HepG2 (cell line): ENCODE measurements around the gene CAND2. TPM values are rescaled to one million over a fixed set of nuclear protein-coding genes. Genes with fewer than 3 reads are reported as not detected.

ENCODE experiments used
- ATAC-seq: fragments of 200-7000 bp; cut with Tn5 transposase; 3 replicates; pipeline ENCODE4 v1.9.1; 2020; ENCODE audit warnings: mild to moderate bottlenecking, moderate library complexity
- BruUV-seq: library from RNA; stranded (reverse); fragments of 400-500 nt; replicated peaks from 2 replicates; lab custom pipeline; 2021; lab: Mats Ljungman, UMichigan
- CTCF ChIA-PET: fragments of 300-600 bp; formaldehyde crosslinking; extraction: SDS; loops from one replicate; lab custom pipeline; 2021; ENCODE audit warnings: low total read pairs, inconsistent platforms, low intra/inter-chr PET ratio; lab: Yijun Ruan, JAX
- POLR2A ChIA-PET: fragments of 350-600 bp; sonication (Branson Sonifier 250); formaldehyde crosslinking; loops from one replicate; lab custom pipeline; 2020; ENCODE audit warnings: antibody characterized with exemption, inconsistent platforms; lab: Yijun Ruan, JAX
- DNase-seq: peaks from one replicate; pipeline ENCODE4 v3.0.0-alpha.2; 2015; ENCODE audit warnings: low spot score
- FAIRE-seq: peaks from 3 replicates; lab custom pipeline; 2011; peaks lifted over from hg19 to GRCh38; lab: Jason Lieb, UNC
- H2AFZ ChIP-seq: one replicate; pipeline ENCODE4 v1.6.1; 2011; ENCODE audit warnings: low read length, inconsistent platforms
- H3K27ac ChIP-seq: fragments of 300-600 bp; 3 replicates; pipeline ENCODE4 v1.8.0; 2011; ENCODE audit warnings: mixed run types, mild to moderate bottlenecking, mixed read lengths, low read length, inconsistent platforms; ENCODE audit not compliant: insufficient read depth; ENCODE audit errors: extremely low read length
- H3K27me3 ChIP-seq, 2 experiments: fragments of 200-600 bp in 1 of 2; 2 replicates in 1 of 2; 3 replicates in 1 of 2; pipeline versions ENCODE4 v1.6.0 to v1.8.0; 2011; ENCODE audit warnings: low read length in 2 of 2, mild to moderate bottlenecking in 2 of 2, moderate library complexity in 2 of 2, inconsistent platforms in 1 of 2; ENCODE audit not compliant: insufficient read depth in 2 of 2, control insufficient read depth in 1 of 2
- H3K36me3 ChIP-seq, 2 experiments: fragments of 200-600 bp in 1 of 2; replicated peaks in 1 of 2; 2 replicates in 1 of 2; 3 replicates in 1 of 2; pipeline versions ENCODE4 v1.5.1 to v1.8.0; 2011; ENCODE audit warnings: low read length in 2 of 2, inconsistent platforms in 1 of 2; ENCODE audit not compliant: insufficient read depth in 2 of 2, control insufficient read depth in 1 of 2
- H3K4me1 ChIP-seq: 2 replicates; pipeline ENCODE4 v1.5.1; 2012; ENCODE audit warnings: low read length, inconsistent platforms; ENCODE audit not compliant: insufficient read depth
- H3K4me2 ChIP-seq: 2 replicates; pipeline ENCODE4 v1.6.0; 2011; ENCODE audit warnings: low read depth, low read length, inconsistent platforms
- H3K4me3 ChIP-seq, 3 experiments: fragments of 200-600 bp in 1 of 3; sonication (generic), shearing (Covaris generic) in 1 of 3; replicated peaks in 1 of 3; 2 replicates each; pipeline ENCODE4 v1.5.1; 2011 to 2016; ENCODE audit warnings: low read length in 3 of 3, inconsistent platforms in 2 of 3, low read depth in 2 of 3, mild to moderate bottlenecking in 2 of 3, control low read depth in 1 of 3, mixed read lengths in 1 of 3; ENCODE audit not compliant: insufficient read depth in 1 of 3
- H3K79me2 ChIP-seq: one replicate; pipeline ENCODE4 v1.6.1; 2011; ENCODE audit warnings: low read length, inconsistent platforms; ENCODE audit not compliant: insufficient read depth
- H3K9ac ChIP-seq: 2 replicates; pipeline ENCODE4 v1.6.0; 2011; ENCODE audit warnings: mild to moderate bottlenecking, low read depth, low read length, inconsistent platforms; ENCODE audit not compliant: insufficient read depth
- H3K9me3 ChIP-seq: 2 replicates; pipeline ENCODE4 v1.5.1; 2012; ENCODE audit warnings: mild to moderate bottlenecking, low read length
- H4K20me1 ChIP-seq: 2 replicates; pipeline ENCODE4 v1.6.0; 2011; ENCODE audit warnings: inconsistent platforms, mild to moderate bottlenecking, low read length, moderate library complexity; ENCODE audit not compliant: insufficient read depth
- AKNA ChIP-seq: sonication (generic); formaldehyde crosslinking; IDR thresholded peaks from 2 replicates; pipeline ENCODE4 v1.4.0; 2020; ENCODE audit warnings: missing genetic modification reagents, borderline replicate concordance
- FOSL2 ChIP-seq: sonication (generic); formaldehyde crosslinking; IDR thresholded peaks from 2 replicates; pipeline ENCODE4 v1.4.0; 2020; ENCODE audit warnings: missing genetic modification reagents
- FOXC1 ChIP-seq: sonication (generic); formaldehyde crosslinking; IDR thresholded peaks from 2 replicates; pipeline ENCODE4 v1.8.0; 2022; ENCODE audit warnings: mild to moderate bottlenecking, missing genetic modification reagents, borderline replicate concordance
- MNT ChIP-seq: fragments of 450-650 bp; IDR thresholded peaks from 2 replicates; pipeline ENCODE4 v1.6.1; 2016
- MXI1 ChIP-seq: IDR thresholded peaks from 3 replicates; pipeline ENCODE4 v1.6.1; 2012; ENCODE audit warnings: low read depth, low read length, inconsistent platforms, borderline replicate concordance
- PBX2 ChIP-seq: IDR thresholded peaks from 2 replicates; pipeline ENCODE4 v1.6.1; 2016; ENCODE audit warnings: control low read depth
- SRSF4 ChIP-seq: fragments of 200-400 bp; formaldehyde crosslinking; IDR thresholded peaks from one replicate; pipeline ENCODE4 v1.6.1; 2018; ENCODE audit warnings: mild to moderate bottlenecking, low read depth, low read length, moderate library complexity; ENCODE audit not compliant: poor library complexity, severe bottlenecking
- ZNF101 ChIP-seq: sonication (generic); formaldehyde crosslinking; IDR thresholded peaks from 2 replicates; pipeline ENCODE4 v1.4.0; 2020; ENCODE audit warnings: mild to moderate bottlenecking, low read depth, missing genetic modification reagents, borderline replicate concordance
- ZNF3 ChIP-seq: IDR thresholded peaks from 2 replicates; pipeline ENCODE4 v1.7.0; 2017; ENCODE audit warnings: inconsistent platforms
- ZNF367 ChIP-seq: sonication (generic); formaldehyde crosslinking; IDR thresholded peaks from 2 replicates; pipeline ENCODE4 v1.4.0; 2020; ENCODE audit warnings: missing genetic modification reagents, borderline replicate concordance
- ZNF580 ChIP-seq: IDR thresholded peaks from 2 replicates; pipeline ENCODE4 v1.6.1; 2016; ENCODE audit warnings: low read depth, borderline replicate concordance
- ZNF672 ChIP-seq: sonication (generic); formaldehyde crosslinking; IDR thresholded peaks from 2 replicates; pipeline ENCODE4 v1.8.1; 2022; ENCODE audit warnings: missing genetic modification reagents
- ZNF879 ChIP-seq: sonication (generic); formaldehyde crosslinking; IDR thresholded peaks from 2 replicates; pipeline ENCODE4 v1.8.1; 2023; ENCODE audit warnings: missing genetic modification reagents
- WGBS: methylation state at CpG from one replicate; pipeline ENCODE4 v1.1.6; 2017; ENCODE audit warnings: low lambda C conversion rate; 5-methylcytosine and 5-hydroxymethylcytosine counted together
- in situ Hi-C: cut with HindIII; loops from 2 replicates; pipeline ENCODE4 v1.10.0; 2017; ENCODE audit warnings: low pct_unique_long_range_greater_than_20kb; ENCODE audit not compliant: extremely low pct_ligation_motif_present
- intact Hi-C: fragments of 100-400 bp; cut with micrococcal nuclease; formaldehyde crosslinking; loops from one replicate; pipeline ENCODE4 v1.10.0; 2022; ENCODE audit not compliant: unreplicated experiment
- polyA plus RNA-seq, 8 experiments: library from polyadenylated mRNA; depleted of rRNA in 3 of 8; stranded (reverse) in 7 of 8; unstranded in 1 of 8; fragments of >200 nt; fragmentation: Illumina TruSeq in 4 of 8; extraction: Trizol in 4 of 8; gene quantifications; 2 replicates each; pipeline versions ENCODE4 v1.2.1 to v1.2.3, GENCODE V29; 2011 to 2016; ENCODE audit warnings: low read depth in 4 of 8, missing spikeins in 1 of 8, mixed read lengths in 1 of 8; ENCODE audit not compliant: insufficient read depth in 1 of 8
- total RNA-seq, 5 experiments: library from RNA; depleted of rRNA; stranded (reverse); fragments of >200 nt; fragmentation: Illumina TruSeq; extraction: Trizol; gene quantifications; 2 replicates each; pipeline ENCODE4 v1.2.3, GENCODE V29; 2016; ENCODE audit warnings: low read depth in 1 of 5

The CAND2 gene
- total and polyA plus RNA-seq, 2 of the 13 experiments (the other 11 are each of a cell fraction or from before 2014, with no cell fraction given): 0.01 TPM; not detected in 1

GRCh38 chr3:12845811-12846210, 49.3 kb downstream of the CAND2 start (continued):
- TF ChIP-seq ZNF672 (CRISPR knock-in tag) (no peak), MXI1 (no peak), FOXC1 (CRISPR knock-in tag) (no peak), MNT (no peak)

GRCh38 chr3:12852201-12852600, 55.7 kb downstream of the CAND2 start:
- no peak for DNase-seq
- no TSS peak for BruUV-seq
- intact Hi-C loops (no loop called here), in situ Hi-C loops (no loop called here)
- Histone ChIP-seq H3K27me3 (peaks cover 0 to 24% of the 10 kb centered on the region in 2 experiments; a peak in 2 of 5 replicates), H3K27ac (no peak overlapping the region), H3K4me3 (no peak overlapping the region), H3K4me1 (peaks cover 6% of the 10 kb centered on the region), H2AFZ (no peak overlapping the region), H3K4me2 (no peak overlapping the region), H3K36me3 (no peaks in the 10 kb centered on the region), H3K79me2 (no peaks in the 10 kb centered on the region), H4K20me1 (no peaks in the 10 kb centered on the region), H3K9ac (no peak overlapping the region), H3K9me3 (no peaks in the 10 kb centered on the region)
- WGBS: 37% methylated on average over 3 of the region's 3 CpGs
- FAIRE-seq: no peak
- POLR2A ChIA-PET: no interaction called here
- CTCF ChIA-PET: no interaction called here
- no peak for ATAC-seq
- TF ChIP-seq PBX2 (CRISPR knock-in tag): no peak
- no peak for TF ChIP-seq ZNF3 (CRISPR knock-in tag)
- TF ChIP-seq FOSL2 (CRISPR knock-in tag): no peak
- no peak for TF ChIP-seq ZNF879 (CRISPR knock-in tag)
- TF ChIP-seq SRSF4: no peak
- TF ChIP-seq ZNF580 (CRISPR knock-in tag): no peak
- no peak for TF ChIP-seq ZNF367 (CRISPR knock-in tag)
- no peak for TF ChIP-seq ZNF101 (CRISPR knock-in tag)
- TF ChIP-seq AKNA: no peak
